Heart right ventricle (tissue), 16 donors: ENCODE results near the gene TMC3. TPM values are rescaled to one million over a fixed set of nuclear protein-coding genes. Genes with fewer than 3 reads are reported as not detected.

Experiments
- ATAC-seq, 8 donors: fragments of 200-7000 bp; cut with Tn5 transposase; one replicate each; pipeline ENCODE4 v1.9.1; 2020; ENCODE audit warnings: mild to moderate bottlenecking in 8 of 8, moderate library complexity in 8 of 8, moderate number of reproducible peaks in 1 of 8
- DNase-seq, 2 donors: peaks; one replicate each; pipeline ENCODE4 v3.0.0-alpha.2; 2020
- H3K27ac ChIP-seq, 10 donors: fragments of 200-600 bp; sonication (generic) in 2 of 10; one replicate each; pipeline versions ENCODE4 v1.5.0 to v1.8.0; 2020 to 2022; ENCODE audit warnings: mild to moderate bottlenecking in 3 of 10
- H3K27me3 ChIP-seq, 7 donors: fragments of 200-600 bp; one replicate each; pipeline ENCODE4 v1.8.0; 2021 to 2022; ENCODE audit warnings: mild to moderate bottlenecking in 2 of 7
- H3K36me3 ChIP-seq, 9 donors: fragments of 200-600 bp; sonication (generic) in 1 of 9; one replicate each; pipeline versions ENCODE4 v1.5.0 to v1.8.0; 2020 to 2022; ENCODE audit warnings: mild to moderate bottlenecking in 2 of 9
- H3K4me1 ChIP-seq, 9 donors: fragments of 200-600 bp; sonication (generic) in 1 of 9; one replicate each; pipeline versions ENCODE4 v1.5.0 to v1.8.0; 2020 to 2022; ENCODE audit warnings: mild to moderate bottlenecking in 4 of 9
- H3K4me3 ChIP-seq, 10 donors: fragments of 200-600 bp; sonication (generic) in 2 of 10; one replicate each; pipeline versions ENCODE4 v1.5.0 to v1.8.0; 2020 to 2022; ENCODE audit warnings: mild to moderate bottlenecking in 7 of 10, moderate library complexity in 2 of 10
- H3K9me3 ChIP-seq, 11 donors: fragments of 200-600 bp in 10 of 11; sonication (generic) in 2 of 11; one replicate each; pipeline versions ENCODE4 v1.5.0 to v1.8.0; 2013 to 2022; ENCODE audit warnings: mild to moderate bottlenecking in 2 of 11, control low read depth in 1 of 11, moderate library complexity in 1 of 11
- WGBS, 2 donors: extraction: QIAGEN DNeasy Blood & Tissue Kit; methylation state at CpG; one replicate each; pipeline ENCODE4 v1.1.7; 2013; ENCODE audit warnings: inconsistent platforms in 1 of 2; 5-methylcytosine and 5-hydroxymethylcytosine counted together
- intact Hi-C, 10 donors: fragments of 100-400 bp; cut with DNase I; formaldehyde crosslinking; loops; one replicate each; pipeline versions ENCODE4 v1.11.1 to v1.14.2; 2022
- polyA plus RNA-seq, 2 donors: library from polyadenylated mRNA; stranded (reverse); fragments of 200-250 nt; gene quantifications; one replicate each; pipeline ENCODE4 v1.2.3, GENCODE V29; 2013
- total RNA-seq, 10 donors: library from RNA; stranded (reverse); fragmentation: NEBNext Ultra II Directional in 3 of 10; extraction: Animal tissue kit (Norgen Biotek cat#: 25700) in 3 of 10; gene quantifications; one replicate each; pipeline versions ENCODE4 v1.2.1 to v1.2.4, GENCODE V29; 2021 to 2023
- TF ChIP-seq, protein P1 (sequence below), 9 donors: fragments of 200-600 bp; sonication (generic) in 2 of 9; IDR thresholded peaks; one replicate each; pipeline versions ENCODE4 v1.5.0 to v1.8.0; 2021 to 2022; ENCODE audit warnings: antibody characterized with exemption in 9 of 9, mild to moderate bottlenecking in 5 of 9, moderate library complexity in 1 of 9
- donor health status: Arrhythmogenic right ventricular cardiomyopathy.
- donor health status: ischemic (EF 13 %, LVEDD 7.1; RV severe dilation, severe dysfunction).
- donor health status: healthy with polysubstance abuse.
- donor health status: DM: no; HTN: yes; CAD: no.
- donor health status: DM: no; HTN: no; CAD: no.
- donor health status: ischemic (EF 25% LVEDD 6.9; RV normal size, moderate dysfunction).
- donor health status: ischemic (EF 25% LVEDD 5.7; RV mildly dilated, moderate dysfunction).
- donor health status: healthy.
- donor health status: DM: yes; HTN: yes; CAD: no.
- donor health status: Ischemic cardiomyopathy.
- donor health status: ischemic (EF 35%, LVEDD 5.7; RV mildly dilated, moderate dysfunction).
- donor health status: nonischemic (EF 11% LVEDD 7.7; RV severe dilation, severe dysfunction).
- donor health status: DM: yes; HTN: yes; CAD: no.
- donor health status: PGD.
- donor health status: ischemic (EF 29% LVEDD 5.4; RV normal size, mild dysfunction).
- donor health status: nonischemic (EF 23%, LVEDD 6.1; RV moderate dilation, normal function).

The TMC3 gene
- total and polyA plus RNA-seq, 12 donors = under 0.01 TPM; not detected in 11

DNA sequence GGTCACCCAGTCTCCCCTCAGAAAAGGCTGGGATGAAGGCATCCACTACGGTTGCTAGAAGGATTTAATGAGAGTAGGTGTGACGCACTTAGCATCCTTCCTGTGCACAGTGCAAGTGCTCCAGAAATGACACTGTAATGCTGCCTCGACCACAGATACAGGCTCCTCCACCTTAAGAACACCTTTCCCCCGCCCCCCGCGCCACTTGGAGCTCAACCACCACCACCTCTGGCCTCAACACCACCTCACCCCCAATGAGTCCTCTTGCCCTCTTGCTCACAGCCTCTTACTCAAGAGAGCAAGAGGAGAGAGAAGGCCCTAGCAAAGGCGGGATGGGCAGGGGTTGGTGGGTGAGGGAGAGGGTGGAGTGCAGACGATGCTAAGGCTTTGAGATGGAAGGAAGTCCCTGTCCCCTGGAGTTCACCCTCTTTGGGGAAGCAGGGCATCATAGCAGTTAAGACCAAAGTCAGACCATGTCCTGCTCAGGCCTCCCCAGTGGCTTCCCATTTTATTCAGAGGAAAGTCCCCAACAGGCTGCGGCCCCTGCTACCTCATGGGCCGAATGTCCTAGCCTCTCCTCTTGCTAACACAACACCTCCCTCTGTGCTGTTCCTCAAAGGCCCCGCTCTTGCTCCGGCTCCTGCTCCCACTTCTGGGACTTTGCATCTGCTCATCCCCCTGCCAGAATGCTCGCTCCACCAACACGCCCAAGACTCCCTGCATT lies 58.4 kb downstream of the TMC3 start:
- Histone ChIP-seq H3K4me1 (peaks cover 0 to 33% (median 8%) of the 10 kb centered on the region in 9 donors), H3K36me3 (peaks cover 0 to 86% (median 10%) of the 10 kb centered on the region in 9 donors), H3K4me3 (no peak overlapping the region), H3K27me3 (no peaks in the 10 kb centered on the region), H3K27ac (no peak overlapping the region), H3K9me3 (no peaks in the 10 kb centered on the region)
- intact Hi-C loops = no loop called here
- ATAC-seq (no peak), DNase-seq (no peak)
- TF ChIP-seq, protein P1, sequence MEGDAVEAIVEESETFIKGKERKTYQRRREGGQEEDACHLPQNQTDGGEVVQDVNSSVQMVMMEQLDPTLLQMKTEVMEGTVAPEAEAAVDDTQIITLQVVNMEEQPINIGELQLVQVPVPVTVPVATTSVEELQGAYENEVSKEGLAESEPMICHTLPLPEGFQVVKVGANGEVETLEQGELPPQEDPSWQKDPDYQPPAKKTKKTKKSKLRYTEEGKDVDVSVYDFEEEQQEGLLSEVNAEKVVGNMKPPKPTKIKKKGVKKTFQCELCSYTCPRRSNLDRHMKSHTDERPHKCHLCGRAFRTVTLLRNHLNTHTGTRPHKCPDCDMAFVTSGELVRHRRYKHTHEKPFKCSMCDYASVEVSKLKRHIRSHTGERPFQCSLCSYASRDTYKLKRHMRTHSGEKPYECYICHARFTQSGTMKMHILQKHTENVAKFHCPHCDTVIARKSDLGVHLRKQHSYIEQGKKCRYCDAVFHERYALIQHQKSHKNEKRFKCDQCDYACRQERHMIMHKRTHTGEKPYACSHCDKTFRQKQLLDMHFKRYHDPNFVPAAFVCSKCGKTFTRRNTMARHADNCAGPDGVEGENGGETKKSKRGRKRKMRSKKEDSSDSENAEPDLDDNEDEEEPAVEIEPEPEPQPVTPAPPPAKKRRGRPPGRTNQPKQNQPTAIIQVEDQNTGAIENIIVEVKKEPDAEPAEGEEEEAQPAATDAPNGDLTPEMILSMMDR (IDR thresholded peaks at IDR 0.05) = no peak
- WGBS, 2 donors = 85 to 93% methylated on average over 14 of the region's 14 CpGs

GRCh38 chr15:81314378-81314777 lies 59.6 kb downstream of the TMC3 start:
- WGBS, 2 donors = 92% methylated on average over 5 of the region's 5 CpGs
- no peak overlapping the region for H3K27ac ChIP-seq
- H3K4me1 ChIP-seq = peaks cover 0 to 45% (median 8%) of the 10 kb centered on the region in 9 donors
- DNase-seq (no peak), ATAC-seq (no peak)
- H3K27me3 ChIP-seq = no peaks in the 10 kb centered on the region
- no peak overlapping the region for H3K4me3 ChIP-seq
- TF ChIP-seq, protein P1 (IDR thresholded peaks at IDR 0.05) = no peak
- intact Hi-C loops = no loop called here
- H3K9me3 ChIP-seq = no peaks in the 10 kb centered on the region
- peaks cover 0 to 80% (median 11%) of the 10 kb centered on the region in 9 donors for H3K36me3 ChIP-seq

DNA sequence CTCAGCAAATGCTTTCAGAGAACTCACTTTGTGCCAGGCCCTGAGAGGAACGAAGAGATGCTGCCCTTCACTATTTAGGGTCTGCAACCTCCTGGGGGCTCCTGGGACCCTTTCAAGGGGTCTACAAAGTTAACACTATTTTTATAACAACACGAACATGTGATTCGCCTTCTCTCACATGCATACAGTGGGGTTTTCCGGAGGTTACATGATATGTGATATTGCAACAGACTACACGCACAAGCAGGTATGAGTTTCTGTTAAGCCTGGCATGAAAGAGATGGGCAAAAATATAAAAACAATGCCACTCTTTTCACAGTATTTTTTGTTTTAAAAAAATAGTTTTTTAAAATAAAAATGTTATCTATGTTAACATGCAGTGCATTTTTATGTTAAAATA lies 60.3 kb downstream of the TMC3 start:
- no peak for ATAC-seq
- intact Hi-C loops = no loop called here
- no peak overlapping the region for H3K4me3 ChIP-seq
- WGBS, 2 donors = 83 to 87% methylated on average over 5 of the region's 5 CpGs
- peak overlapping the region in 5 of 10 donors; percentile 7 to 89 (median 55) for H3K27ac ChIP-seq
- H3K36me3 ChIP-seq = peaks cover 0 to 80% (median 8%) of the 10 kb centered on the region in 9 donors
- no peaks in the 10 kb centered on the region for H3K27me3 ChIP-seq
- TF ChIP-seq, protein P1 (IDR thresholded peaks at IDR 0.05) = no peak
- peaks cover 0 to 45% (median 8%) of the 10 kb centered on the region in 9 donors for H3K4me1 ChIP-seq
- DNase-seq = no peak
- no peaks in the 10 kb centered on the region for H3K9me3 ChIP-seq

DNA sequence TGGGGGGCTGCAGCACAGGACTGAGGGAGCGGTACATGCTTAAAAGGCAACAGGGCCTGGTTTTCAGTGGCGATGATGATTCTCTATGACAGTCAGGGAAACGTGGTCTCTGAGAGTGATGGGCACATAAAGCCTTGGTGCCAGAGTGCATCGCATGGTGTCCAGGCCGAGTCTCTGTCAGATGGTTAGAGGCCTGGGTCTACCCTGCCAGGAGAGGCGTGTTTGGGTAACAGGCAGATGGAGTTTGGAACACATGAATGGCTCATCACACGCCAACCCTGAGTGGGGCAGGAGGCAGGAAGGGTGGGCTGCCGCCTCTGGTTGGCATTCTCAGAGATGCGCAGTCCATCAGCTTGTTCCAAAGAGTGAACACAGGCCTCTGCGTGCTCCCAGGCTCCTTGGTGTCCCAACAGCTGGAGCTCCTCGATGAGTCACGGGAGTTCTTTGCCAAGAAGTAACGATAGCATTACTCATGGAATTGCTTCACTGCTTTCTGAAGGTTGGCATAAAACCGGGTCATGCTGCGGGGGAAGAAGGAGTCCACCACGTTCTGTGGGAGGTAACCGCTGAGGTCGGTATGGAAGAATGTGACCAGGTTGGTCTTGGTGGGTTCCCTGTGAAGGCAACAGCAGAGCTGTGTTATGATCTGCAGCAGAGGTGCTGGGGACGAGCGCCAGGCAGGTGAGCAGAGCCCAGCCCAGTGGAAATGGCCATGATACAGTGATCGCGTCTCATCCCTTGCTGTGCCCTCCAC lies 61.0 kb downstream of the TMC3 start:
- 75 to 80% methylated on average over 22 of the region's 22 CpGs for WGBS, 2 donors
- intact Hi-C loops = no loop called here
- H3K9me3 ChIP-seq = no peaks in the 10 kb centered on the region
- peak overlapping the region in 7 of 10 donors; percentile 38 to 89 (median 53) for H3K27ac ChIP-seq
- H3K36me3 ChIP-seq = peaks cover 0 to 80% (median 8%) of the 10 kb centered on the region in 9 donors
- H3K4me1 ChIP-seq = peaks cover 0 to 45% (median 8%) of the 10 kb centered on the region in 9 donors
- TF ChIP-seq, protein P1 (IDR thresholded peaks at IDR 0.05) = no peak
- H3K27me3 ChIP-seq = no peaks in the 10 kb centered on the region
- H3K4me3 ChIP-seq = no peak overlapping the region
- ATAC-seq = peak; percentile 54 to 83 (median 75)
- DNase-seq = peak; percentile 54 to 66
